Fibroblast of peridontal ligament (primary cell): ENCODE measurements around the gene THOC2.
"Not testable (repeated sequence)": the region's sequence is repeated elsewhere in the genome, so short reads cannot be mapped to it uniquely, and the experiment has no call there.

Experiments
- DNase-seq: peaks from one replicate; pipeline ENCODE4 v3.0.0-alpha.2; 2010; ENCODE audit errors: extremely low read depth

Gene THOC2, protein sequence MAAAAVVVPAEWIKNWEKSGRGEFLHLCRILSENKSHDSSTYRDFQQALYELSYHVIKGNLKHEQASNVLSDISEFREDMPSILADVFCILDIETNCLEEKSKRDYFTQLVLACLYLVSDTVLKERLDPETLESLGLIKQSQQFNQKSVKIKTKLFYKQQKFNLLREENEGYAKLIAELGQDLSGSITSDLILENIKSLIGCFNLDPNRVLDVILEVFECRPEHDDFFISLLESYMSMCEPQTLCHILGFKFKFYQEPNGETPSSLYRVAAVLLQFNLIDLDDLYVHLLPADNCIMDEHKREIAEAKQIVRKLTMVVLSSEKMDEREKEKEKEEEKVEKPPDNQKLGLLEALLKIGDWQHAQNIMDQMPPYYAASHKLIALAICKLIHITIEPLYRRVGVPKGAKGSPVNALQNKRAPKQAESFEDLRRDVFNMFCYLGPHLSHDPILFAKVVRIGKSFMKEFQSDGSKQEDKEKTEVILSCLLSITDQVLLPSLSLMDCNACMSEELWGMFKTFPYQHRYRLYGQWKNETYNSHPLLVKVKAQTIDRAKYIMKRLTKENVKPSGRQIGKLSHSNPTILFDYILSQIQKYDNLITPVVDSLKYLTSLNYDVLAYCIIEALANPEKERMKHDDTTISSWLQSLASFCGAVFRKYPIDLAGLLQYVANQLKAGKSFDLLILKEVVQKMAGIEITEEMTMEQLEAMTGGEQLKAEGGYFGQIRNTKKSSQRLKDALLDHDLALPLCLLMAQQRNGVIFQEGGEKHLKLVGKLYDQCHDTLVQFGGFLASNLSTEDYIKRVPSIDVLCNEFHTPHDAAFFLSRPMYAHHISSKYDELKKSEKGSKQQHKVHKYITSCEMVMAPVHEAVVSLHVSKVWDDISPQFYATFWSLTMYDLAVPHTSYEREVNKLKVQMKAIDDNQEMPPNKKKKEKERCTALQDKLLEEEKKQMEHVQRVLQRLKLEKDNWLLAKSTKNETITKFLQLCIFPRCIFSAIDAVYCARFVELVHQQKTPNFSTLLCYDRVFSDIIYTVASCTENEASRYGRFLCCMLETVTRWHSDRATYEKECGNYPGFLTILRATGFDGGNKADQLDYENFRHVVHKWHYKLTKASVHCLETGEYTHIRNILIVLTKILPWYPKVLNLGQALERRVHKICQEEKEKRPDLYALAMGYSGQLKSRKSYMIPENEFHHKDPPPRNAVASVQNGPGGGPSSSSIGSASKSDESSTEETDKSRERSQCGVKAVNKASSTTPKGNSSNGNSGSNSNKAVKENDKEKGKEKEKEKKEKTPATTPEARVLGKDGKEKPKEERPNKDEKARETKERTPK (N-terminal part only)

DNA sequence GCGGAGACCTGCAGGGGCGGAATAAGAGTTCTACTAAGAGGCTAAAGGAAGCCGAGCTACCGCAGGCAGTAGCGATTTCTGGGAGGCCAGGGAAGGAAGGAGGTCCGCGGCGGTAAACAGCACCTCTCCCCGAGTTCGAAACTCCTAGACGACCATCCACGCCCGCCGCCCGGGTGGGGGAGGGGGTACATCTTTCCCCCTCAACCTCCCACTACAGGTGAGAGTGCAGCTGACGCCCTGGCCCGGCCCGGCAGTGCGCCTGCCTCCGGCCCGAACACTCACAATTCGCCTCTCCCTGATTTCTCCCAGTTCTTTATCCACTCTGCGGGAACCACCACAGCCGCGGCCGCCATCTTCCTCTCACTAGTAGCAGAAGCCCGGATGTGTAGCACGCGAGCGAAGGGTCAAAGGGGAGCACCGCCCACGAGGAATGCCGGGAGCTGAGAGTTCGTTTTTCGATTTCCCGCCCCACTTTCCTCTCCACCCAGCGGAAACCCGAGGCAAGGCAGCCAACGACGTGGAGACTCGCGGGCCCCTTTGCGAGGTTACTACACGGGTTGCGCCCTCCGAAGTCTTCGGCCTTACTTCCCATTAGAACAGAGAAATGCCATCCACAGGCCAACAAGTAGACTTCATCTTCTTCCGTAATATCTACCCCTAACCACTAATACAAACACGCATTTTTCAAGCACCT lies at the start of gene THOC2:
Gene THOC2 (minus strand): TSS at position 383 of the 694 bp plus-strand sequence. CDS start 30 bp downstream, at position 353.
- DNase-seq, result peak; percentile 82

GRCh38 chrX:123781786-123782185 lies 48.9 kb upstream of the THOC2 start:
- not testable (repeated sequence) for DNase-seq

DNA sequence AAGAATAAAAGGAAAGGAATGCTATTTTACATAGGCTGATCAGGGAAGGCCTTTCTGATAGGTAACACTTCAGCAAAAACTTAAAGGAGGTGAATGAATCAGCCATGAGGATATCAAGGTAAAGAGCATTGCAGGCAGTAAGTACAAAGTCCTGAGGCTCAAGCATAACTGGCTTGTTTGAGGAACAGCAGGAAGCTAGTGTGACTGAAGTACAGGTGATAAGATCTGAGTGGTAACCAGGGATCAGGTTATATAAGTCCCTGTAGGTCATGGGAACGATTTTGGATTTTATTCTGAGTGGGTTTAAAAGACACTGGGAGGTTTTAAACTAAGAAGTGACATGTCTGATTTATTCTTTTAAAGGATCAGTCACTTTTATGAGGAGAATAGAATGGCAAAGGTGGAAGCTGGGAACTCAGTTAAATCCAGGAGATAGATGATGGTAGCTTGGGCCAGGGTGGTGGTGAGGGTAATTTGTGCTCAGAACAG lies 47.1 kb upstream of the THOC2 start:
- no peak for DNase-seq

DNA sequence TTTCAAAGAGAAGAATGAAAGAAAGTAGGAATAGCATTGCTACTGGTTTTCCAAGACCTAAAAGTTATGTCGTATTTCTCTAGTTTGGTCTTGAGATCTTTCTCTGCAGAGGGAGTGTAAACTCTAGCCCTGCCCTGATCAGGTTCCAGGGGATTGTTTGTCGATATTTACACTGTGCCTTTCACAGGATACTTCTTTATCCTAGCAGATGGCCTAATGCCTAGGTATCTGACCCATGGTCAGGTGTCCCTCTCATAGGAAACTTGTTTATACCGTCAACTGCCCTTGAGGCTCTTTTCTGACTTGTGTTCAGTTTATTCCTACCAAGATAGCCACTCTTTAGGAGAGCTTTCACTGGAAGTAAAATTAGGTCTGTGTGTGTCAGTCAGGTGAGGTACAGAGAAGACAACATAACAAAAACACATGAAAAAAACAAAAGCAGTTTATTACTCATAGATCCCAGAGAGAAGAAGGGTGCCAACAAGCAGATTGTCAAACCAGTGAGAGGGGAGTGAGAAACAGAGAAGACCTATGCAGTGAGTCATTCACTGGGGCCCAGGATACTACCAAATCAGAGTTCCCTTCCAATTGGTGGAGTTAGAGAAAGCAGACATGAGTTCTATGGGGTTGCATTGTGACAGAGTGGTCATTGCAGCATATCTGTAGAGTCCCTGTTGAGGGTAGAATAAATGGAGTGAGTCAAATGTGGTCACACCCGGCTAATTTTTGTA lies 40.6 kb upstream of the THOC2 start:
- DNase-seq, result no peak

- no peak for DNase-seq
These were observed 38.7 kb upstream of the THOC2 start for GRCh38 chrX:123771449-123772064.

DNA sequence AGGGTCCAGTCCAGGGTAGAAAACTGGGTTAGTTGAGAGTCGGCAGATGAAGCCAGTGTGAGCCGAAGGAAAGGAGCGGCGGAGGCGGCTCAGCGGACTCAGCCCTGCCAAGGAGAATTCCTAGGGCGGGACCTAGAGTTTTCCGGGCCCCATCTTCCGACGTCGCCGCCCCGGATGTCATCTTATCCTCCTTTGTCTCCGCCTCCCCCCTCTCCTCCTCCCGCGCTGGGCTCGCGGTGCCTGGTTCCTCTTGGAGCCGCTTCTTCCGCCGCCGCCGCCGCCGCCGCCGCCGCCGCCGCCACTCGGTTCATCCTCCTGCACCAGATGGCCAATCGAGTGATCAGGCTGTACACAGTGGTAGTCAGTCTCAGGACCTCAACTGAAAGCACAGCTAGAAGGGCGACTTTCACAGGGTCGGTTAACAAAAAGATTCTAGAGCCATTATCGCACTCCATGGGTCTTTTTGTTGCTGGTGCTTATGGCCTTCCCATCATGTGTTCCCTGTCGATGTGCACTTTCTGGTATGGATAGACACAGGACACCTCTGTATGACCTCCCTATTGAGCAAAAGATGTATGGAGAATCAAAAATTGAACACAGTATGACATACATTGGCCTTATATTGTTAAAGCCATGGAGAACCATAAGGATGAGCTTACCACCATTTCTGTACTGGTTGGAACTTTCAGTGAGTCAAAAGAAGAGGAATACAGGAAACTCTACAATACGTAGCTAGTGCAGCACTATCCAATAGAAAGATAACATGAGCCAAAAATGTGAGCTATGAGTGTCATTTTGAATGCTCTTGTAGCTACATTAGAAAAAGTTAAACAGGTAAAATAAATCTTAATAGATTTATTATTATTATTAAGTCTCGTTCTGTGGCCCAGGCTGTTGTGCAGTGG lies 32.4 kb upstream of the THOC2 start:
- DNase-seq, result peak; percentile 80

- DNase-seq, result not testable (repeated sequence)
These were observed 27.0 kb upstream of the THOC2 start for GRCh38 chrX:123759849-123760248.

- DNase-seq, result not testable (repeated sequence)
These were observed 24.9 kb upstream of the THOC2 start for GRCh38 chrX:123757794-123758193.

DNA sequence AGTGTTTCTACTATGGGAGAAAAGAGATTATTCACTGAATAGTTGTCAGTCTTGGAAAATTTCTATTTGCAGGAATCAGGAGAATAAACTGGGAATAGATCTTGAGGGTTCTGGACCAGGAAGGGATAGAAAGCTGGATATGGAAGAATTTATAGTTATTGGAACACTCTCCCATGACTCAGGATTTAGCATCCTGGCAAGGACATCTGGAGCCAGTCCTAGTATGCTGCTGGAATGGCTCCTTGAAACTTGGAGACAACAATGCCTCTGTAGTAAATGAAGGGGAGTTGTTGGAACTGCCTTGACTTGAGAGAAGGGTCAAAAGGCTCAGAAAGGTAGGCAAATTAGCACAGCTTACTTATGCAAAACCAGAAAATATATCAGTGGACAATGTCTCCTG lies 23.5 kb upstream of the THOC2 start:
- peak; percentile 71 for DNase-seq

DNA sequence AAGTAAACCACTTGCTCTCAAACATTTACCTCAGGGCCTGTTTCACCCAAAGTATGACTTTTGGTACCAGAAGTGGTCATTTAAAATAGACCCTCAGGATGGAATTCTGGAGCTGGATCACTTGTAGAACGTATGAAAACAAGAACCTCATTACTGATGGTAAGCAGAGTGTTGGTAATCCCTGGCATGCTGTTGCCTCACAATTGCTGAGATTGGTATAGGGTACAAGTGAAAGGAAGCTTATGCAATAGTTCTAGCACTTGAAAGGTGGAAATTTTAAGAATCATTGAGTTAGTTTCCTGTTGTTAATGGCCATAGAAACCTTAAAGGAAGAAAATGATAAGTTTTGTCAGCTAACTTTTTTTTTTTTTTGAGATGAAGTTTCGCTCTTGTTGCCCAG lies 22.3 kb upstream of the THOC2 start:
- no peak for DNase-seq

DNA sequence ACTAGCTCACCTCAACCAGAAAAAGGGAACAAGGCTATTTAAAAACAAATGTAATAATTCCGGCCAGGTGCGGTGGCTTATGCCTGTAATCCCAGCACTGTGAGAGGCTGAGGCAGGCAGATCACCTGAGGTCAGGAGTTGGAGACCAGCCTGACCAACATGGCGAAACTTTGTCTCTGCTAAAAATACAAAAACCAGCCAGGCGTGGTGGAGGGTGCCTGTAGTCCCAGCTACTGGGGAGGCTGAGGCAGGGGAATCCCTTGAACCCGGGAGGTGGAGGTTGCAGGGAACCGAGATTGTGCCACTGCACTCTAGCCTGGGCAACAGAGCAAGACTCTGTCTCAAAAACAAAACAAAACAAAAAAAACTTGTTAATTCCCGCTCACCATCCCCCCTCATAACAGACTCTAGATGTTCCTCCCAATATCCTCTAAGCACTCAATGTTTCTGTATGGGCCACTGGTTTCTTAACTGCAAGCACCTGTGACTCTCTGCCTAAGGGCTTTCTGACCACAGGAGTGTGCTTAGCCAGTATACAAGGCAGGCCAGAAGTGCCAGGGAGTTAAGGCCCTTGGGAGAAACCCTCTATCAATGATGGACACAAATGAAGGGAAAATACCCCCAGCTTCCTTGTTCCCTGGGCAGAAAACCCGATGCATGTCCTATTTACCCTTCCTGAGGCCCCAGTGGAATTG lies 21.0 kb upstream of the THOC2 start:
- DNase-seq, result no peak

DNA sequence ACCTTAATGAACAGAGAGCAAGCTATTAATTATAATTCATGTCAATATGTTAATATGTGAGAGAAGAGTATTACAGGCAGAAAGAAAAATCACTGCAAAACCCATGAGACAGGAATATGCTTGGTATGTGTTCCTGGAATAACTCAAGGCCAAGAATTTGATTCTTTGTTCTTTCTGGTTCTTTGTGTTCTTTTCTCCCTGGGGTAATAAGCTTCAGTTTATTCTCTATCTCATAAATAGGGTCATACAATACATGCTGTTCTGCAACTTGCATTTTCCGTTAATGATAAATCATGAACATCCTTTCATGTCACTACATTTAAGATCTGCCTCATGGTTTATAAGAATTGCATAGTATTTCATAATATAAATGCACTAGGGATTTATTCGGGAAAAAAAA lies 16.8 kb upstream of the THOC2 start:
- DNase-seq, result no peak

DNA sequence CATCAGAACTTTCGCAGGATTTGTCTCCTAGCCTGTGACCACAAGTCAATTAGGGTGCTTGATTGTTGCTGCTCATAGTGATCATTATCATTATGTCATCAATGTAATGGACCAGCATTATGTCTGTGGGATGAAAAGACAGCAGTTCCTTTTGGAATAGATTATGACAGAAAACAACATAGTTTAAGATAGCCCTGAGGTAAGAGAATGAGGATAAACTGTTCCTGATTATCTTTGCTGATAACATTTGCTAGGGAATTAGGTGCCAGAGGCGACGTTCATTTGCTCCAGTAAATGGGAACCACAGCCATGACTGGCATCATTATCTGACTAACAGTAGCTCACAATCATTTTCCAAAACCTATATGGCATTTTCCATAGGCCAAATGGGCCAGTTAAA lies 12.7 kb upstream of the THOC2 start:
- no peak for DNase-seq

DNA sequence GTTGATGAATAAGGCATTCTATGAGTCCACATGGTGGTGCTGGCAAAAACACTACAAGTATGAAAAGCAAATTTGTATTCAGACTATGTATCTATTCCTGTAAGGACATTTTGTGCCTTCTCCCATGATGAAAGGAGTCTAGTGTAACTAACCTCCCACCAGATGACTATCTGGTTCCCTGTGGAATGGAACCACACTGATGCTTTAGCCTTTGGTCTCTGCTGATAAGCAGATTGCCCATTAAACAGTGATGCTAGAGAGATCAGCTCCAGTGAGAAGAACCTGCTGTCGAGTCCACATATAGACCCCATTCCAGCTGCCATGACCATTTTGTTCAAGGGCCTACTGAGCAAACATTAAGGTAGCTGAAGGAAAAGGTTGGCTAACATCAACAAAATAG lies 10.5 kb upstream of the THOC2 start:
- DNase-seq, result no peak

DNA sequence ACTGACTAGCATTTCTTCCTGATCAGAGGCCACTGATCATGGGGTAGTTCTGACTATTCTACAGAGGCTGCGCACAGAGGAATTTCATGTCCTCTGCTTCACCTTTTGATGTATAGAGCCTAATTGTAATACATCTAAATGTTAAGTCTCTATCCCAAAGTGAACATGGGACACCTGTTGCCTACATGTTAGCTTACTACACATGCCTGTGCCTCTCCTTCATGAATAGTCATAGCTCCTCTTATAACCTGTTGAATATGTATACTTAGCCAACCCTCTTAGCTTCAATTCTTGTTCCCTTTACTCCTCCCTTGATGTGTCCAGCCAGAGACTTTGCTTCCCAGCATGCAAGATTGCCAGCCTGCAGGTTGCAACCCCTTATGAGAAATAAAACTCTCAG lies 9.6 kb upstream of the THOC2 start:
- no peak for DNase-seq

GRCh38 chrX:123740536-123740935 lies 7.7 kb upstream of the THOC2 start:
- DNase-seq, result no peak

DNA sequence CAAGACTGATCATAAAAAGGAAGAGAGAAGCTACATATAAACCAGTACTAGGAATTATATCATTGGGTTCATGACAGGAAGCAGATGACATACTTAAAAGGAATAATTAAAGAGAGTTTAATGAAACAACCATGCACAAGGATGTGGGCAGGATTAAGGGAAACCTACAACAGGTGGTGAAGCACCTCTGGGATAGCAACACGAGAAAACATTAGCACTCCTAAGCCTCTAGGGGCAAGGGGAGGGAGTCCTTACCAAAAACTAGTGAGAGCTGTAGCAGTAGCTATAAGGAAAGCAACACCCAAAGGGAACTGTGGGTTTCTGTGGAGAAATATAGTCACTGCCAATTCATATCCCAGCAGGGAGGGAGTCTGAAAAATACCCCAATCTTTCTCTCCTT lies 7.2 kb upstream of the THOC2 start:
- no peak for DNase-seq

DNA sequence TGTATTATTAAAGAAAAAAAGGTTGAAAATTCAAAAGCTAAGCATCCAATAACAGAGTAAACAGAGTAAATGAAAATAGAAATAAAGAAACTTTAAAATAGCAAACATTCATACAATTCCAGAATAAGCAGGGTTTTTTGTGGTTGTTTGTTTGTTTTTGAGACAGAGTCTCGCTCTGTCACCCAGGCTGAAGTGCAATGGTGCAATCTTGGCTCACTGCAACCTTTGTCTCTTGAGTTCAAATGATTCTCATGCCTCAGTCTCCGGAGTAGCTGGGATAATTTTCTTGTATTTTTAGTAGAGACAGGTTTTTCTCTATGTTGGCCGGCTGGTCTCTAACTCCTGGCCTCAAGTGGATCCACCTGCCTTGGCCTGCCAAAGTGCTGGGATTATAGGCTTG lies 6.6 kb upstream of the THOC2 start:
- no peak for DNase-seq
